OCI-LY7 (cell line): ENCODE measurements around the gene FOXC2. TPM values are rescaled to one million over a fixed set of nuclear protein-coding genes. Genes with fewer than 3 reads are reported as not detected.
A peak's percentile ranks its signal among the peaks of the same experiment; 100 is the strongest.

Experiments used
- BruUV-seq: library from RNA; stranded (reverse); fragments of 400-500 nt; replicated peaks from 2 replicates; lab custom pipeline; 2021; lab: Mats Ljungman, UMichigan
- CTCF ChIA-PET: fragments of 300-600 bp; sonication (Branson Sonifier 250); formaldehyde crosslinking; loops from one replicate; lab custom pipeline; 2022; ENCODE audit warnings: antibody characterized with exemption; ENCODE audit not compliant: unreplicated experiment; lab: Charles Lee
- POLR2A ChIA-PET: fragments of 300-600 bp; sonication (Branson Sonifier 250); formaldehyde crosslinking; loops from one replicate; lab custom pipeline; 2022; ENCODE audit warnings: antibody characterized with exemption; lab: Charles Lee
- DNase-seq: peaks from one replicate; pipeline ENCODE4 v3.0.0-alpha.2; 2015; ENCODE audit warnings: low spot score
- H2AFZ ChIP-seq: fragments of 200-600 bp; sonication (generic), shearing (Covaris generic); 2 replicates; pipeline ENCODE4 v1.6.1; 2014; ENCODE audit warnings: mild to moderate bottlenecking, antibody characterized with exemption, low read length, moderate library complexity
- H3K27ac ChIP-seq: fragments of 200-600 bp; sonication (generic); 2 replicates; pipeline ENCODE4 v1.5.1; 2014; ENCODE audit warnings: mixed run types, low read depth, mild to moderate bottlenecking, moderate library complexity, low read length, inconsistent platforms; ENCODE audit not compliant: poor library complexity, severe bottlenecking
- H3K36me3 ChIP-seq: fragments of 200-600 bp; sonication (generic); 2 replicates; pipeline ENCODE4 v1.6.1; 2014; ENCODE audit warnings: mild to moderate bottlenecking, antibody characterized with exemption, low read length, moderate library complexity, mixed read lengths; ENCODE audit not compliant: insufficient read depth
- H3K4me1 ChIP-seq: fragments of 200-600 bp; sonication (generic); 2 replicates; pipeline ENCODE4 v1.5.1; 2014; ENCODE audit warnings: mild to moderate bottlenecking, low read length; ENCODE audit not compliant: insufficient read depth, poor library complexity, severe bottlenecking
- H3K4me2 ChIP-seq: fragments of 200-600 bp; sonication (generic); 2 replicates; pipeline ENCODE4 v1.6.1; 2014; ENCODE audit warnings: mild to moderate bottlenecking, low read length
- H3K4me3 ChIP-seq: fragments of 200-600 bp; sonication (generic); 2 replicates; pipeline ENCODE4 v1.5.1; 2014; ENCODE audit warnings: mild to moderate bottlenecking, low read depth, low read length; ENCODE audit not compliant: poor library complexity, severe bottlenecking
- H3K79me2 ChIP-seq: fragments of 200-600 bp; sonication (generic); 2 replicates; pipeline ENCODE4 v1.6.1; 2016; ENCODE audit warnings: low read depth, mild to moderate bottlenecking, low read length, moderate library complexity, mixed read lengths; ENCODE audit not compliant: insufficient read depth
- H3K9me2 ChIP-seq: fragments of 200-600 bp; sonication (generic); 2 replicates; pipeline ENCODE4 v1.6.1; 2016; ENCODE audit warnings: mild to moderate bottlenecking, low read length, mixed read lengths; ENCODE audit not compliant: insufficient read depth
- H3K9me3 ChIP-seq: fragments of 200-600 bp; sonication (generic); 2 replicates; pipeline ENCODE4 v1.6.1; 2014; ENCODE audit warnings: mild to moderate bottlenecking, mixed run types, low read length, mixed read lengths
- H4K20me1 ChIP-seq: fragments of 200-600 bp; sonication (generic); 2 replicates; pipeline ENCODE4 v1.6.1; 2014; ENCODE audit warnings: mild to moderate bottlenecking, antibody characterized with exemption, low read length, moderate library complexity, mixed read lengths; ENCODE audit not compliant: insufficient read depth
- EZH2phosphoT487 ChIP-seq: fragments of 200-600 bp; sonication (generic); IDR thresholded peaks from 2 replicates; pipeline ENCODE4 v1.6.1; 2018; ENCODE audit warnings: low read depth, borderline replicate concordance, mild to moderate bottlenecking, mixed run types, antibody characterized with exemption, low read length, moderate library complexity, mixed read lengths
- intact Hi-C: fragments of 100-400 bp; cut with micrococcal nuclease; formaldehyde crosslinking; loops from one replicate; pipeline ENCODE4 v1.10.0; 2022; ENCODE audit not compliant: unreplicated experiment
- total RNA-seq, 2 experiments: library from RNA; depleted of rRNA in 1 of 2; stranded (reverse); fragments of >200 nt in 1 of 2; shearing (Covaris generic) in 1 of 2; gene quantifications; 2 replicates each; pipeline ENCODE4 v1.2.3, GENCODE V29; 2014 to 2022
- TF ChIP-seq, protein P1 (sequence below): fragments of 200-600 bp; sonication (generic); conservative IDR thresholded peaks from 2 replicates; pipeline ENCODE4 v1.5.1; 2014; ENCODE audit warnings: mild to moderate bottlenecking, antibody characterized with exemption, low read length, moderate library complexity, mixed read lengths

The FOXC2 gene
- total RNA-seq, 2 experiments from 2014 or later: not detected

DNA sequence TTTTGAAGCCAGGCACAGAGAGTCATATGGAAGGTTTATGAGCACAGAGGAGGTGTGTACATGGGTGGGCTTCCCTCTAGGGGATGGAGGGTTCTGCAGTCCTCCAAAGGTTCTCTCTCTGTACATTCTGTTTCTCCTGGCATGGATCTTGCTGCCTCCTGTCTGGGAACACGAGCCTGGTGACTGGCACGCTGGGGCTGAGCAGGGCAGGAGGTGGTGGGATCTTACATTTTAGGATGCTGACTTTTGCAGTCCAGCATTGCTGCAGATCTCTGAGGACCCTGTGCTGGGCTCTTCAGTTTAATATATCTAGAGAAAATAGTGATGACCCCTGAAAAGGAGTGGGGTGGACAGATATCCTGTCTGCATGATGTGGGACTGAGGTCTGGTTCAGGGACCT, 34.7 kb downstream of the FOXC2 start:
- POLR2A ChIA-PET: no interaction called here
- CTCF ChIA-PET: no interaction called here

DNA sequence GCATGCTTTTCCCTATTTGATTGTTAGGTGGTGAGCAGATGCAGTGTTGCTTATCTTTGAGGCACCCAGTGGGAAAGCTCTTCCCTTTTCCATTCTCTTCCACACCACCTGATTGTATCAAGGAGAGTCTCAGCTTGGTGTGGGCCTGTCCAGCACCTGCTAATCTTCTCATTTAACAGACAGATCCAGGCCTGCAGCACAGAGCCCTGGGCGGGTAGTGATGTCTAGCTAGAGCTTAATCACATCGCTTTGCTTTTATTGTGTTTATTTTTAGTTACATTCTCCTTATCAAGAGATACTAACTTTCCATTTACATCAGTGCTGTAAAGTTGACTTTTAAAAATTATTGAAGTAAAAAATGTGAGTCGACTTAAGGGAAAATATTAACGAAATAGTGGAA, 35.9 kb downstream of the FOXC2 start:
- intact Hi-C loops: no loop called here
- no peaks in the 10 kb centered on the region for H4K20me1 ChIP-seq
- BruUV-seq: no TSS peak
- no peak overlapping the region for H3K4me2 ChIP-seq
- CTCF ChIA-PET: no interaction called here
- H3K4me3 ChIP-seq: no peak overlapping the region
- no peaks in the 10 kb centered on the region for H3K4me1 ChIP-seq
- POLR2A ChIA-PET: no interaction called here
- H3K9me3 ChIP-seq: no peaks in the 10 kb centered on the region
- no peaks in the 10 kb centered on the region for H3K9me2 ChIP-seq
- no peaks in the 10 kb centered on the region for H3K79me2 ChIP-seq
- TF ChIP-seq EZH2phosphoT487: no peak
- TF ChIP-seq, protein P1, sequence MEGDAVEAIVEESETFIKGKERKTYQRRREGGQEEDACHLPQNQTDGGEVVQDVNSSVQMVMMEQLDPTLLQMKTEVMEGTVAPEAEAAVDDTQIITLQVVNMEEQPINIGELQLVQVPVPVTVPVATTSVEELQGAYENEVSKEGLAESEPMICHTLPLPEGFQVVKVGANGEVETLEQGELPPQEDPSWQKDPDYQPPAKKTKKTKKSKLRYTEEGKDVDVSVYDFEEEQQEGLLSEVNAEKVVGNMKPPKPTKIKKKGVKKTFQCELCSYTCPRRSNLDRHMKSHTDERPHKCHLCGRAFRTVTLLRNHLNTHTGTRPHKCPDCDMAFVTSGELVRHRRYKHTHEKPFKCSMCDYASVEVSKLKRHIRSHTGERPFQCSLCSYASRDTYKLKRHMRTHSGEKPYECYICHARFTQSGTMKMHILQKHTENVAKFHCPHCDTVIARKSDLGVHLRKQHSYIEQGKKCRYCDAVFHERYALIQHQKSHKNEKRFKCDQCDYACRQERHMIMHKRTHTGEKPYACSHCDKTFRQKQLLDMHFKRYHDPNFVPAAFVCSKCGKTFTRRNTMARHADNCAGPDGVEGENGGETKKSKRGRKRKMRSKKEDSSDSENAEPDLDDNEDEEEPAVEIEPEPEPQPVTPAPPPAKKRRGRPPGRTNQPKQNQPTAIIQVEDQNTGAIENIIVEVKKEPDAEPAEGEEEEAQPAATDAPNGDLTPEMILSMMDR: no peak
- no peak overlapping the region for H2AFZ ChIP-seq
- DNase-seq: no peak
- no peaks in the 10 kb centered on the region for H3K36me3 ChIP-seq
- H3K27ac ChIP-seq: no peak overlapping the region

More for the DNA sequence above, 34.7 kb downstream of the FOXC2 start:
- intact Hi-C loops: no loop called here
- H3K9me2 ChIP-seq: no peaks in the 10 kb centered on the region
- H4K20me1 ChIP-seq: no peaks in the 10 kb centered on the region
- no peaks in the 10 kb centered on the region for H3K4me1 ChIP-seq
- H3K4me3 ChIP-seq: no peak overlapping the region
- DNase-seq: no peak
- no peak overlapping the region for H2AFZ ChIP-seq
- no peaks in the 10 kb centered on the region for H3K79me2 ChIP-seq
- no peaks in the 10 kb centered on the region for H3K9me3 ChIP-seq
- TF ChIP-seq, protein P1: no peak
- TF ChIP-seq EZH2phosphoT487: no peak
- no peaks in the 10 kb centered on the region for H3K36me3 ChIP-seq
- no peak overlapping the region for H3K4me2 ChIP-seq
- no peak overlapping the region for H3K27ac ChIP-seq
- no TSS peak for BruUV-seq

DNA sequence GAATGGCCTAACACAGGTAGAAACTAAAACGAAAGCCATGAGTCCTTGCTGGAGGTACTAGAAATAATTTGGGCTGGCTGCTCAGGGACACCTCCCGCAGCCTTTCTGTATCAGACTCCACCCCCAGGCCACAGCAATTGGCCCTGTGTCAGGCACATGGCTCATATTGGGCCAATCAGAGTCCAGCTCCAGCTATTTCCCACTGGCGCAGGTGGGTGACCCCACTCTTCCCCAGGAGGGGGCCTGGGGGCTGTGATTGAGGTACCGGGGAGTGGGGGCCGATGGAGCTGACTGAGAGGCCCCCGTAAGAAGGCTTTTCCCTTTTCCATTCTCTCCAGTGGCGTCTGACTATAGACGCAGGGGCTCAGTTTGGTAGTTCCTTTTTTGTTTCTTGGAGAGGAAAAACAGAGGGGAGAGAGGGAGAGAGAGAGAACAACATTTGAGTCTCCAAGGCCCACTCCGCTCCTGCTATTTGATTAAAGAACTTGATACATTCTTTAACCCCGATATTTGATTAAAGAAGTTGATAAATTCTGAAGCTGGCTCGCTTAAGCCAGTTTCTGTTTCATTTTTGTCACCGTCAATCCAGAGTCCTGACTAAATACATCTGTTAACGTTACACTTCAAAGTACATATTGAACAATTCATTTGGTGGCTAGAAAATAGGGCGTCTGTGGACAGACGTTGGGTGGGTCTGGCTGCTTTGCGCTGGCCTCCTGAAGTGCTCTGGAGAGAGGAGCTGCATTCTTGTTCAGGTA, 38.0 kb downstream of the FOXC2 start:
- peak; percentile 45 for DNase-seq
- peak overlapping the region; percentile 58 for H3K4me3 ChIP-seq
- H3K27ac ChIP-seq: no peak overlapping the region

More for the DNA sequence above, 38.0 kb downstream of the FOXC2 start:
- no peaks in the 10 kb centered on the region for H3K9me3 ChIP-seq
- intact Hi-C loops: no loop called here
- H3K4me1 ChIP-seq: no peaks in the 10 kb centered on the region
- no peaks in the 10 kb centered on the region for H3K79me2 ChIP-seq
- TF ChIP-seq, protein P1: no peak
- TF ChIP-seq EZH2phosphoT487: no peak
- no peaks in the 10 kb centered on the region for H4K20me1 ChIP-seq
- H3K4me2 ChIP-seq: peak overlapping the region; percentile 54
- CTCF ChIA-PET: no interaction called here
- no peaks in the 10 kb centered on the region for H3K9me2 ChIP-seq
- no peaks in the 10 kb centered on the region for H3K36me3 ChIP-seq
- peak overlapping the region; percentile 69; the same call in 1 of the 2 replicates for H2AFZ ChIP-seq
- POLR2A ChIA-PET: no interaction called here
- no TSS peak for BruUV-seq
